Regular cardiac myocyte (primary cell): ENCODE measurements around the gene TMEM236. TPM values are rescaled to one million over a fixed set of nuclear protein-coding genes. Genes with fewer than 3 reads are reported as not detected.

Experiments used
- total RNA-seq: library from RNA; depleted of rRNA; stranded (reverse); fragments of >200 nt; gene quantifications from 2 replicates; pipeline ENCODE4 v1.2.3, GENCODE V29; 2014

The TMEM236 gene
- under 0.01 TPM in 2 replicates for total RNA-seq

GRCh38 chr10:17751781-17752445 lies at the start of gene TMEM236:
TSS of gene TMEM236 (plus strand) at chr10:17752201. CDS start at chr10:17752296, 95 bp downstream.

GRCh38 chr10:17808971-17809841 lies 57.2 kb downstream of the TMEM236 start, which contains the start of gene MRC1:
TSS of gene MRC1 (plus strand) at chr10:17809348. CDS start at chr10:17809466, 118 bp downstream.

Other genes with a start within 250 kb of the TMEM236 start
- gene HACD1, start 134.8 kb upstream of the TMEM236 start, total RNA-seq: 23.7 and 30.5 TPM in 2 replicates
- gene STAM, start 108.0 kb upstream of the TMEM236 start, total RNA-seq: 16.1 and 20.9 TPM in 2 replicates
- 0.19 and 0.28 TPM in 2 replicates for gene MRC1, start 57.1 kb downstream of the TMEM236 start, total RNA-seq
- gene SLC39A12, start 199.7 kb downstream of the TMEM236 start, total RNA-seq: not detected in 2 replicates